Activated CD8-positive, alpha-beta memory T cell treated with anti-CD3 and anti-CD28 coated beads for 1 hour (primary cell): ENCODE measurements around the gene HCRT.
"Not testable (repeated sequence)": the region's sequence is repeated elsewhere in the genome, so short reads cannot be mapped to it uniquely, and the experiment has no call there.

Experiments
- DNase-seq, 2 donors: peaks; one replicate each; pipeline ENCODE4 v3.0.0-alpha.2; 2020; ENCODE audit warnings: low read depth in 1 of 2; ENCODE audit errors: extremely low read depth in 1 of 2

The HCRT gene

GRCh38 chr17:42141382-42141781 lies 43.9 kb downstream of the HCRT start:
- DNase-seq = no peak

DNA sequence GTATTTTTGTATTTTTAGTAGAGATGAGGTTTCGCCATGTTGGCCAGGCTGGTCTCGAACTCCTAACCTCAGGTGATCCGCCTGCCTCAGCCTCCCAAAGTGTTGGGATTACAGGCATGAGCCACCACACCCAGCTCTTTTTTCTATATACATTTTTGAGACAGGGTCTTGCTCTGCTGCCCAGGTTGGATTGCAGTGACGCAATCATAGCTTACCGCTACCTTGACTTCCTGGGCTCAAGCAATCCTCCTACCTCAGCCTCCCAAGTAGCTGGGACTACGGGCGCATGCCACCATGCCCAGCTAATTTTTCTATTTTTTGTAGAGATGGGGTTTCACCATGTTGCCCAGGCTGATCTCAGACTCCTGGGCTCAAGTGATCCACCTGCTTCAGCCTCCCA lies 44.6 kb downstream of the HCRT start:
- not testable (repeated sequence) for DNase-seq

GRCh38 chr17:42138749-42139492 lies 46.3 kb downstream of the HCRT start:
- DNase-seq = no peak

DNA sequence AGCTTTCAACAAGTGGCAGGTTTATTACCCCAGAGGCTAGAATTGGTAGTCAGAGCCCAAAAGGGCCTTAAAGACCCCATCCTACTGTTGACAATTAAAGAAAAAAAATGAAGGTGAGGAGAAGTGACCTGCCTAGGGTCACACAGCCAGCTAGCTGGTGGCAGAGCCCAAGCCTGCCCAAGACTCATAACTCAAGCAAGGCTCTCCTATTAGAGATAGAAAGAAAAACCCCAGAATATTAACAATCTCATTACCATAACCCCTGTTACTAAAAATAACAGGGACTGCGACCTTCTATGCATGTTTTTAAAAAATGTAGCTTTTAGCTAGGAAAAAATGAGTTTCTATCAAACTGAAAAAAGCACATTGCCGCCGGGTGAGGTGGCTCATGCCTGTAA lies 48.6 kb downstream of the HCRT start:
- DNase-seq = no peak

GRCh38 chr17:42135664-42136653 lies 49.3 kb downstream of the HCRT start:
- DNase-seq = no peak

GRCh38 chr17:42135151-42135550 lies 50.1 kb downstream of the HCRT start:
- no peak for DNase-seq
